ENCODE data around the gene CLN6.

The CLN6 gene

DNA sequence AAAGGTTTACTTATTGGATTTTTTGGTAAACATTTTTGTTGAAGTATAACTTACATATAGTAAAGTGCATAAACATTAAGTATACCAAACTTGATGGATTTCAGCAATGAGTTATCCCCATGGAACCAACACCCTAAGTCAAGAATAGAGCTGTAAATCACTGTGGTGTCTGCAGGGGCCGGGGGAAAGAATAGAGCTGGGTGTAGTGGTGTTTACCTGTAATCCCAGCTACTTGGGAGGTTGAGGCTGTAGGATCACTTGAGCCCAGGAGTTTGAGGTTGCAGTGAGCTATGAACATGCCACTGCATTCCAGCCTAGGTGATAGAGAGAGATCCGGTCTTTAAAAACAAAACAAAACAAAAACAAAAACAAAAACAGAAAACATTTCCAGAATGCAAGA is 34.8 kb upstream of the CLN6 start:
- Histone ChIP-seq H2AFZ (no peak overlapping the region), H3K27me3 (ENCODE audit: control insufficient read depth, insufficient read depth, low read length) (no peaks in the 10 kb centered on the region), H3K79me2 (no peaks in the 10 kb centered on the region), H3K9me3 (ENCODE audit: control insufficient read depth, low read length) (no peaks in the 10 kb centered on the region), H3K4me3 (ENCODE audit: low read depth, low read length) (no peak overlapping the region), H3K4me1 (no peaks in the 10 kb centered on the region), H3K9ac (no peak overlapping the region), H3K4me2 (ENCODE audit: low read length) (no peak overlapping the region), H3K36me3 (ENCODE audit: control insufficient read depth, insufficient read depth, low read length) (no peaks in the 10 kb centered on the region), H3K27ac (no peak overlapping the region)
- TF ChIP-seq CTCF (IDR thresholded peaks at IDR 0.05), result no peak

GRCh38 chr15:68262514-68263356 is 33.2 kb upstream of the CLN6 start:
- no peaks in the 10 kb centered on the region for H3K36me3 ChIP-seq (ENCODE audit: control insufficient read depth, insufficient read depth, low read length)
- no peak overlapping the region for H3K27ac ChIP-seq
- no peaks in the 10 kb centered on the region for H3K9me3 ChIP-seq (ENCODE audit: control insufficient read depth, low read length)
- no peak overlapping the region for H3K4me2 ChIP-seq (ENCODE audit: low read length)
- TF ChIP-seq CTCF (IDR thresholded peaks at IDR 0.05), result no peak
- H3K9ac ChIP-seq, result no peak overlapping the region
- no peak overlapping the region for H3K4me3 ChIP-seq (ENCODE audit: low read depth, low read length)
- no peaks in the 10 kb centered on the region for H3K27me3 ChIP-seq (ENCODE audit: control insufficient read depth, insufficient read depth, low read length)
- H3K4me1 ChIP-seq, result no peaks in the 10 kb centered on the region
- H3K79me2 ChIP-seq, result no peaks in the 10 kb centered on the region
- H2AFZ ChIP-seq, result no peak overlapping the region

- no peaks in the 10 kb centered on the region for H3K79me2 ChIP-seq
- no peak overlapping the region for H2AFZ ChIP-seq
- H3K36me3 ChIP-seq (ENCODE audit: control insufficient read depth, insufficient read depth, low read length), result no peaks in the 10 kb centered on the region
- no peak overlapping the region for H3K9ac ChIP-seq
- no peak overlapping the region for H3K27ac ChIP-seq
- H3K27me3 ChIP-seq (ENCODE audit: control insufficient read depth, insufficient read depth, low read length), result no peaks in the 10 kb centered on the region
- no peak overlapping the region for H3K4me3 ChIP-seq (ENCODE audit: low read depth, low read length)
- H3K4me1 ChIP-seq, result no peaks in the 10 kb centered on the region
- H3K9me3 ChIP-seq (ENCODE audit: control insufficient read depth, low read length), result no peaks in the 10 kb centered on the region
- no peak for TF ChIP-seq CTCF (IDR thresholded peaks at IDR 0.05)
- no peak overlapping the region for H3K4me2 ChIP-seq (ENCODE audit: low read length)
Observed at GRCh38 chr15:68261980-68262379, 32.5 kb upstream of the CLN6 start.

DNA sequence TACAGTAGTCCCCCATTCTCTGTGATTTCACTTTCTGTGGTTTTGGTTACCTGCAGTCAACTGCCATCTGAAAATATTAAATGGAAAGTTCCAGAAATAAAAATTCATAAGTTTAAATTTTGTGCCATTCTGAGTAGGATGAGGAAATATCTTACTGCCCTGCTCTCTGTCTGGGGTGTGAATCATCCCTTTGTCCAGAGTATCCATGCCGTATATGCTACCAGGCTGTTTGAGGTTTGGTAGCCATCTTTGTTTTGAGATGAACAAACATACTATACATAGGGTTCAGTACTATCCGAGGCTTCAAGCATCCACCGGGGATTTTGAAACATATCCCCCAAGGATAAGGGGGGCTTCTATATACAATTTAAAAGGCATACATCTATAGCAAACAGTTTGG is 31.7 kb upstream of the CLN6 start:
- Histone ChIP-seq H3K9ac (no peak overlapping the region), H3K4me3 (ENCODE audit: low read depth, low read length) (no peak overlapping the region), H3K9me3 (ENCODE audit: control insufficient read depth, low read length) (no peaks in the 10 kb centered on the region), H3K4me1 (no peaks in the 10 kb centered on the region), H3K27ac (no peak overlapping the region), H3K4me2 (ENCODE audit: low read length) (no peak overlapping the region), H2AFZ (no peak overlapping the region), H3K79me2 (no peaks in the 10 kb centered on the region), H3K27me3 (ENCODE audit: control insufficient read depth, insufficient read depth, low read length) (no peaks in the 10 kb centered on the region), H3K36me3 (ENCODE audit: control insufficient read depth, insufficient read depth, low read length) (no peaks in the 10 kb centered on the region)
- TF ChIP-seq CTCF (IDR thresholded peaks at IDR 0.05), result no peak

DNA sequence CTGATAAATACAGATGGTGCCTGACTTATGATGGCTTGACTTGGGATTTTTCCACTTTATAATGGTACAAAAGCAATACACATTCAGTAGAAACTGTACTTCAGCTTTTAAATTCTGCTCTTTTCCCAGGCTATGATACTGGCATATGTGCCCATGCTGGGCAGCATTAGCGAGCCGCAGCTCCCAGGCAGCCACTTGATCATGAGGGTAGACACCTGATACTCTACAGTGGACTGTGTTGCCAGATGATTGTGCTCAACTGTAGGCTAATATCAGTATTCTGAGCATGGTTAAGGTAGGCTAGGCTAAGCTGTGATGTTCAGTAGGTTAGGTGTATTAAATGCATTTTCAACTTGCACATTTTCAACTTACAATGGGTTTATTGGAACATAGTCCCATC is 30.4 kb upstream of the CLN6 start:
- H3K27me3 ChIP-seq (ENCODE audit: control insufficient read depth, insufficient read depth, low read length), result no peaks in the 10 kb centered on the region
- H3K79me2 ChIP-seq, result no peaks in the 10 kb centered on the region
- no peaks in the 10 kb centered on the region for H3K9me3 ChIP-seq (ENCODE audit: control insufficient read depth, low read length)
- H3K4me1 ChIP-seq, result no peaks in the 10 kb centered on the region
- TF ChIP-seq CTCF (IDR thresholded peaks at IDR 0.05), result no peak
- H2AFZ ChIP-seq, result no peak overlapping the region
- no peak overlapping the region for H3K4me3 ChIP-seq (ENCODE audit: low read depth, low read length)
- H3K27ac ChIP-seq, result no peak overlapping the region
- no peak overlapping the region for H3K9ac ChIP-seq
- H3K4me2 ChIP-seq (ENCODE audit: low read length), result no peak overlapping the region
- no peaks in the 10 kb centered on the region for H3K36me3 ChIP-seq (ENCODE audit: control insufficient read depth, insufficient read depth, low read length)

All from parathyroid adenoma (tissue), 2 donors.